ENCODE measurements around the gene ABCB8. TPM values are rescaled to one million over a fixed set of nuclear protein-coding genes. Genes with fewer than 3 reads are reported as not detected.

The ABCB8 gene
- 31.6 and 32.2 TPM in 2 replicates for total RNA-seq (2014; rRNA removed; shearing (Covaris generic))
- polyA plus RNA-seq (2016; fragmentation: Nextera tagmentation; extraction: Ambion mirVana), result 28.5 and 29.6 TPM in 2 replicates

DNA sequence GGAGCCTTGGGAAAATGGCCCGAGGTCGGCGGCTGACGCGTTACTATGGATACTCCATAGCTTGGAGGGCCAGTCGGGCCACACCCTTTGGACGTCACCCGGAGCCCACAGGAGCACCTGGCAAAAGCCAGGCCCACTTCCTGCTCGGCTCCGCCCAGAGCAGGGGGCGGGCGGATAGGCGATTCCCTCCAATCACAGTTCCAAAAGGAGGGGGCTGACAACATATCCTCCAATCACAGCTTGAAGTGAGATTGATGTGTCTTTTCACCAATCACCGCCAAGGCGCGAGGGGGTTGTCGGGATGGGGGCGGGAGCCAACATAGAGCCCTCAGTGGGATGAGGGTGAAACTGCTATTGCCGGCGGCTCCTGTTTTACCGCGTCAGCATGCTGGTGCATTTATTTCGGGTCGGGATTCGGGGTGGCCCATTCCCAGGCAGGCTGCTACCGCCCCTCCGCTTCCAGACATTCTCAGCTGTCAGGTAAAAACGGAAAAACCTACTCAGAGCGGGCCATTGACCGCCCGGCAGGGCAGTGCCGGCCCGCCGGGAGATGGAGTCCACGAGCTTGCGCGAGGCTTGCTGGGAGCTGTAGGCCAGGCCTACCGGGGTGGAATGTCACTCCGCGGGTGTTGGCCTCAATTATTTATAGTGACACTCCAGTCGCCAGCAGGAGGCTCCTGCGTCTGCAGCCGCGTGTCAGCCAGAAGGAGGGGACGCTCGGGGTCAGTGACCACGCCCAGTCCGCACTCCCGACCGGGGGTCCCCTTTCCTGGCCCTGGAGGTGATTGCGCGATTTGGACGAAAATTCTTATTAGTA, at the start of gene ABCB8:
ABCB8 (plus strand) TSS at position 320 of the 817 bp plus-strand sequence; CDS start at position 386, 66 bp downstream.
- peaks cover 10% of the 10 kb centered on the region; the same call in 1 of the 2 replicates for H3K4me1 ChIP-seq (ENCODE audit: insufficient read depth)
- no peaks in the 10 kb centered on the region for H4K20me1 ChIP-seq (ENCODE audit: insufficient read depth)
- peaks cover 26% of the 10 kb centered on the region for H3K79me2 ChIP-seq (ENCODE audit: insufficient read depth)
- H3K4me2 ChIP-seq (ENCODE audit: unreplicated experiment), result peak within 1 kb of the TSS; percentile 88
- no peaks in the 10 kb centered on the region for H3K9me3 ChIP-seq (ENCODE audit: low read depth)
- H3K36me3 ChIP-seq (ENCODE audit: low read depth), result no peaks in the 10 kb centered on the region
- 1% methylated on average over 51 to 53 of the region's 53 CpGs for WGBS, 2 experiments (ENCODE audit: low coverage in 1 of 2, low lambda C conversion rate in 2 of 2, missing lambda C conversion rate in 2 of 2)
- peak within 1 kb of the TSS; percentile 92 for H3K9ac ChIP-seq
- DNase-seq, result peak; percentile 98
- no peaks in the 10 kb centered on the region for H3F3A ChIP-seq (ENCODE audit: insufficient read depth)
- in situ Hi-C loops (cut with MboI), result no loop called here
- peak within 1 kb of the TSS; percentile 90 for H2AFZ ChIP-seq
- no peaks in the 10 kb centered on the region for H3K27me3 ChIP-seq (replicated peaks; ENCODE audit: insufficient read depth)
- no peak for TF ChIP-seq EZH2phosphoT487 (IDR thresholded peaks at IDR 0.05; ENCODE audit: insufficient read depth, low read depth)
- TF ChIP-seq EZH2 (IDR thresholded peaks at IDR 0.05; ENCODE audit: insufficient read depth, poor library complexity, severe bottlenecking), result no peak
- peak within 1 kb of the TSS; percentile 90 for H3K27ac ChIP-seq
- H3K4me3 ChIP-seq, result peak within 1 kb of the TSS; percentile 88
- H3K9me2 ChIP-seq (ENCODE audit: insufficient read depth), result no peaks in the 10 kb centered on the region

DNA sequence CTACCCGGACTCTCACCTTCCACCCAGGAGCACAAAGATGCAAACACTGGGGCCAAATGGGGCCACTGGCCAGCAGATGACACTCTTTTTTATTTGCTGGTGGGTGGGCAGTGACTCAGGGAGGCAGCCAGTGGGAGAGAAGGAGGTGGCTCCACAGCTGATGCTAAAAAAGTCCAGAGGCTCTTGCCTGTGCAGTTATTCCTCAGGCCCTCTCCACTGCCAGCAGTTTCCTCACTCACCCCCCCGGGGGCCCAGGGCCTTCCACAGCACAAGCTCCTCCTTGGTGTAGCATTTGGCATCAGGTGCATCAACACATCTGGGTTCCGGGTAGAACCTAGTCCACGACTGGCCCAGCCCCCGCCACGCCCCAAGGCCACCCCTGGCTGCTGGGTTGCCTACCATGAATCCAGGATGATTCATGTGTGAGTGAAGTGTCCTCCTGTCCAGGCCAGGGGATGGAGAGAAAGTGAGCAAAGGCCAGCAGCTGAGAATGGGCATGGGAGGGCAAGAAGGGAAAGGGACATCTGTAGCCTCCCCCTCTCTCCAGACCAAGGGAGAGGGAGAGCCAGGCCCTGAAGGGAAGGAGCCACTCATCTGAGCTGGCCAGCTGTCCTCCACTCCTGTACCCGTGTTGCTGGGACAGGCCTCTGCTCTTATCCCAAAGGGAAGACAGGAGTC, 48.4 kb upstream of the ABCB8 start:
- no peaks in the 10 kb centered on the region for H3K36me3 ChIP-seq (ENCODE audit: low read depth)
- no peaks in the 10 kb centered on the region for H3K4me1 ChIP-seq (ENCODE audit: insufficient read depth)
- peaks cover 43% of the 10 kb centered on the region for H3K27me3 ChIP-seq (replicated peaks; ENCODE audit: insufficient read depth)
- no peak overlapping the region for H3K27ac ChIP-seq
- H3K4me3 ChIP-seq, result no peak overlapping the region
- no peaks in the 10 kb centered on the region for H3K79me2 ChIP-seq (ENCODE audit: insufficient read depth)
- H2AFZ ChIP-seq, result no peak overlapping the region
- H3K9me3 ChIP-seq (ENCODE audit: low read depth), result no peaks in the 10 kb centered on the region
- no peaks in the 10 kb centered on the region for H4K20me1 ChIP-seq (ENCODE audit: insufficient read depth)
- H3K9ac ChIP-seq, result no peak overlapping the region
- TF ChIP-seq EZH2phosphoT487 (IDR thresholded peaks at IDR 0.05; ENCODE audit: insufficient read depth, low read depth) (no peak), EZH2 (IDR thresholded peaks at IDR 0.05; ENCODE audit: insufficient read depth, poor library complexity, severe bottlenecking) (no peak)
- H3K9me2 ChIP-seq (ENCODE audit: insufficient read depth), result no peaks in the 10 kb centered on the region
- no peak for DNase-seq
- in situ Hi-C loops (cut with MboI), result no loop called here
- WGBS, 2 experiments (ENCODE audit: low coverage in 1 of 2, low lambda C conversion rate in 2 of 2, missing lambda C conversion rate in 2 of 2), result 38 to 44% methylated on average over 7 of the region's 7 CpGs
- no peak overlapping the region for H3K4me2 ChIP-seq (ENCODE audit: unreplicated experiment)
- H3F3A ChIP-seq (ENCODE audit: insufficient read depth), result no peaks in the 10 kb centered on the region

DNA sequence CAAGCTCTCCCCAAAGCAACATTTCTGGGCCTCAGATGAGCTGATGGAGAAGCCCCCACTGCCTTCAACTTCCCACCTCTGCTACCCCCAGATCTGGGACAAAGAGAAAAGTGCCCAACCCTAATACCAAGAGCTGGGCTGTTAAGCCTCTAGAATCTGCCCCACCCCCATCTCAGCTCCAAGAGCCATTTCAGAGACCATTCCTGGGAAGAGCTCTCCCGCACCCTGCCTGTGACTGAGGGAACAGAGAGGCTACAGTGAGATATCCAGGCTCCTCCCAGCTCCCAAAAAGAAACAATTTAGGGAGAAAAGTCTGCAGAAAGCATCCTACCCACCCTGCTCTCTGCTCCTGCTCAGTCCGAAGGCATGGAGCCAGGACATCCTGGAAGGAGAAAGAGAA, 47.6 kb upstream of the ABCB8 start:
- Histone ChIP-seq H3K4me2 (ENCODE audit: unreplicated experiment) (no peak overlapping the region), H3K4me1 (ENCODE audit: insufficient read depth) (no peaks in the 10 kb centered on the region), H3K4me3 (no peak overlapping the region), H3F3A (ENCODE audit: insufficient read depth) (no peaks in the 10 kb centered on the region), H3K27me3 (replicated peaks; ENCODE audit: insufficient read depth) (peaks cover 36% of the 10 kb centered on the region), H3K36me3 (ENCODE audit: low read depth) (no peaks in the 10 kb centered on the region), H3K9ac (no peak overlapping the region), H3K79me2 (ENCODE audit: insufficient read depth) (no peaks in the 10 kb centered on the region), H4K20me1 (ENCODE audit: insufficient read depth) (no peaks in the 10 kb centered on the region), H2AFZ (no peak overlapping the region), H3K9me3 (ENCODE audit: low read depth) (no peaks in the 10 kb centered on the region), H3K9me2 (ENCODE audit: insufficient read depth) (no peaks in the 10 kb centered on the region), H3K27ac (no peak overlapping the region)
- in situ Hi-C loops (cut with MboI), result no loop called here
- TF ChIP-seq EZH2phosphoT487 (IDR thresholded peaks at IDR 0.05; ENCODE audit: insufficient read depth, low read depth), result no peak
- no peak for TF ChIP-seq EZH2 (IDR thresholded peaks at IDR 0.05; ENCODE audit: insufficient read depth, poor library complexity, severe bottlenecking)
- no peak for DNase-seq
- WGBS, 2 experiments (ENCODE audit: low coverage in 1 of 2, low lambda C conversion rate in 2 of 2, missing lambda C conversion rate in 2 of 2), result 0 to 2% methylated on average over 2 of the region's 2 CpGs

DNA sequence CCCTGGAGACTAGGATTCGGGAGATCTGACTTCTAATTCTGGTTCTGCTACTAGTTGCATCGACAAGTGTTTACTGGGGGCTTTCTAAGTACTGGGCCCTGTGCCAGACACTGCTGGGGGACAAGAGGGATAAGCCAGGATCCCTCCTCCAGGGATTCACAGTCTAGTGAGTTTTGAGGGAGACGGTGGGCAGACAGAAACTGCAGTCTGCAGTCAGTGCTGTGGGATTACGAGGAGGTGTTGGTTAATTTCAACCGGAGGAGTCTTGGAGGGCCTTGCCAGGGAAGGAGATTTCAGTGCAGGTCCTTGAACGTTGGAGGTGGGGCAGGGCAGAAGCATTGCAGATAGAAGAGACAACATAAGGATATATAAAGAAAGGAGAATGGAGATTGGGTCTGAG, 46.6 kb upstream of the ABCB8 start:
- in situ Hi-C loops (cut with MboI), result no loop called here
- H2AFZ ChIP-seq, result no peak overlapping the region
- H3K36me3 ChIP-seq (ENCODE audit: low read depth), result no peaks in the 10 kb centered on the region
- peaks cover 29% of the 10 kb centered on the region for H3K27me3 ChIP-seq (replicated peaks; ENCODE audit: insufficient read depth)
- H3K79me2 ChIP-seq (ENCODE audit: insufficient read depth), result no peaks in the 10 kb centered on the region
- DNase-seq, result no peak
- TF ChIP-seq EZH2phosphoT487 (IDR thresholded peaks at IDR 0.05; ENCODE audit: insufficient read depth, low read depth), result no peak
- TF ChIP-seq EZH2 (IDR thresholded peaks at IDR 0.05; ENCODE audit: insufficient read depth, poor library complexity, severe bottlenecking), result no peak
- no peaks in the 10 kb centered on the region for H3K4me1 ChIP-seq (ENCODE audit: insufficient read depth)
- H3K9me2 ChIP-seq (ENCODE audit: insufficient read depth), result no peaks in the 10 kb centered on the region
- no peak overlapping the region for H3K9ac ChIP-seq
- no peak overlapping the region for H3K4me2 ChIP-seq (ENCODE audit: unreplicated experiment)
- no peak overlapping the region for H3K4me3 ChIP-seq
- H3K9me3 ChIP-seq (ENCODE audit: low read depth), result no peaks in the 10 kb centered on the region
- no peak overlapping the region for H3K27ac ChIP-seq
- no peaks in the 10 kb centered on the region for H3F3A ChIP-seq (ENCODE audit: insufficient read depth)
- WGBS, 2 experiments (ENCODE audit: low coverage in 1 of 2, low lambda C conversion rate in 2 of 2, missing lambda C conversion rate in 2 of 2), result 31 to 36% methylated on average over 6 of the region's 6 CpGs
- H4K20me1 ChIP-seq (ENCODE audit: insufficient read depth), result no peaks in the 10 kb centered on the region
